Epidermal melanocyte (primary cell): ENCODE measurements around the gene KIRREL2.
"Not testable (repeated sequence)": the region's sequence is repeated elsewhere in the genome, so short reads cannot be mapped to it uniquely, and the experiment has no call there.

Experiments
- DNase-seq: peaks from one replicate; pipeline ENCODE4 v3.0.0; 2011; ENCODE audit warnings: low spot score; ENCODE audit not compliant: insufficient read length

The KIRREL2 gene

DNA sequence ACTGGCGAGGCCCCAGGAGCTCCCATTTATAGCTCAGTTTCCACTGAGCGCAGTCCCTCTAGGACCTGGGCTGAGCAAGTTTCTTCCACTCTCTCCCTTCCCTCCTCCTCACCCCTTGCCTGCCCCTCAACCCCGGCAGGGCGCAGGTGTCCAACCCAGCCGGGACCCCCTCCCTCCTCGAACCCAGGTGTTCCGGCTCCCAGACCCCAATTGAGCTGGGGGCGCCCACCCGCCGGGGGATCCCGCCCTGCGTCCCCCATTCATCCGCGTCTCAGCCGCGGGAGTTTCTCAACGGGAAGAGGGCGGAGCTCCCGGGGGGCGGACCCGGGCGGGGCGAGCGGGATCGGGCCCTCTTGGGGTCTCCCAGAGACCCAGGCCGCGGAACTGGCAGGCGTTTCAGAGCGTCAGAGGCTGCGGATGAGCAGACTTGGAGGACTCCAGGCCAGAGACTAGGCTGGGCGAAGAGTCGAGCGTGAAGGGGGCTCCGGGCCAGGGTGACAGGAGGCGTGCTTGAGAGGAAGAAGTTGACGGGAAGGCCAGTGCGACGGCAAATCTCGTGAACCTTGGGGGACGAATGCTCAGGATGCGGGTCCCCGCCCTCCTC, at the start of gene KIRREL2:
Gene KIRREL2, plus strand, starts transcription at position 366 of the 604 bp plus-strand sequence. Its CDS starts 209 bp downstream, at position 575.
- DNase-seq, result no peak

GRCh38 chr19:35807633-35808032, 49.1 kb upstream of the KIRREL2 start:
- DNase-seq, result no peak

GRCh38 chr19:35811317-35812219, 45.1 kb upstream of the KIRREL2 start:
- no peak for DNase-seq

- DNase-seq, result no peak
Observed at GRCh38 chr19:35812220-35813042, 44.3 kb upstream of the KIRREL2 start, which contains the start of gene PRODH2. Gene PRODH2 (minus strand): TSS chr19:35812845. CDS start chr19:35812805, 40 bp downstream.

- no peak for DNase-seq
Observed at GRCh38 chr19:35813043-35813890, 43.4 kb upstream of the KIRREL2 start.

GRCh38 chr19:35816262-35816661, 40.4 kb upstream of the KIRREL2 start:
- no peak for DNase-seq

DNA sequence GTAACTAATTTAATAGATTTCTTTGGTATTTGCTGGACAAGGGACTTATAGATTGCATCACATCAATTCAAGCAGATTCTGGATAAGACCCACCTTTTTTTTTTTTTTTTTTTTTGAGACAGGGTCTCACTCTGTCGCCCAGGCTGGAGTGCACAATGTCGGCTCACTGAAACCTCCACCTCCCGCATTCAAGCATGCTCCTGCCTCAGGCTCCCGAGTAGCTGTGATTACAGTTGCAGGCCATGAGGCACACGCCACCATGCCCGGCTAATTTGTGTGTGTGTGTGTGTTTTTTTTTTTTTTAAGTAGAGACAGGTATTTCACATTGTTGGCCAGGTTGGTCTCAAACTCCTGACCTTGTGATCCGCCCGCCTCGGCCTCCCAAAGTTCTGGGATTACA, 39.9 kb upstream of the KIRREL2 start:
- no peak for DNase-seq

DNA sequence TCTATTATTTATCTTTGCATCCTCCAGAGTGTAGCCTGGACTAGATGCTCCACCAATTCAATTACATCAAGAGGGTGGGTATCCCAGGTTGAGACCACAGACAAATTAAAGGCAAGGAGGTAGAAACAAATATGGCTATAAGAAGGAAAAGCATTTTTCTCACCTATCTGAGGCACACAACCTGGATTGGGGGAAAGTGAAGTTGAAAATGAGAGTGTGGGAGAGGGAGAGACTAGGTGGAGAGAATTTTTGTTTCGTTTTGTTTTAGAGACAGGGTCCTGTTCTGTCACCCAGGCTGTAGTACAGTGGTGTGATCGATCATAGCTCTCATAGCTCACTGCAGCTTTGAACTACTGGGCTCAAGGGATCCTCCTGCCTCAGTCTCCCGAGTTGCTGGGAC, 38.3 kb upstream of the KIRREL2 start:
- no peak for DNase-seq

DNA sequence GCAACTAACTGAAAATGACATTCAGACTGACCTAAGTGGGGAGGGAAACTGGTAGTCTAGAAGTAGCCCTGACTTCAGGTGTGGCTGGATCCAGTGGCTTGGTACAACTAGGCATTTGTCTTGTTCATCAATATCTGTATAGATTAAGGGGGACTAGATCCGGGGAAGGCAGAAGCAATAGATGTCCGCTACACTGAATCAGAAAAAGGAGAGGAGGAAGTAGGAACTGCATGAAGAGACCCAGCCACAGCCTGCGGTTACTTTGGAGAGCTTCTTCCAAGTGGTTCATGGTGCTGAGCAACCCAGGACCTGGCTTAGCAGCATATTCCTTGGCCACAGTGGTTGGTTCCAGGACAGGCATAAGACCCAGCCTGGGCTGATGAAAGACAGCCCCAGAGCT, 34.1 kb upstream of the KIRREL2 start:
- no peak for DNase-seq

DNA sequence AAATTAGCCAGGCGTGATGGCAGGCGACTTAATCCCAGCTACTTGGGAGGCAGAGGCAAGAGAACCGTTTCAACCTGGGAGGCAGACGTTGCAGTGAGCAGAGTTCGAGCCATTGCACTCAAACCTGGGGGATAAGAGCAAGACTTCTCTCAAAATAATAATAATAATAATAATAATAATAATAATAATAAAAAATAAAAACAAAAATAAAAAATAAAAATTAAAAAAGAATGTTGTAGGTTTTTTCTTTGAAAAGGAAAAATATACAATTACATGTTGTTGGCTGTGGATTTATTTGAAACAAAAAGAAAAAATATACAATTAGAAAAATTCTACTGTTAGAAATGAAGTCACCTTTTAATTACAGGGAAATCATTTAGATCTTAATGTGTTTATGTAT, 32.6 kb upstream of the KIRREL2 start:
- no peak for DNase-seq

GRCh38 chr19:35828692-35829301, 27.9 kb upstream of the KIRREL2 start:
- DNase-seq, result peak; percentile 76

DNA sequence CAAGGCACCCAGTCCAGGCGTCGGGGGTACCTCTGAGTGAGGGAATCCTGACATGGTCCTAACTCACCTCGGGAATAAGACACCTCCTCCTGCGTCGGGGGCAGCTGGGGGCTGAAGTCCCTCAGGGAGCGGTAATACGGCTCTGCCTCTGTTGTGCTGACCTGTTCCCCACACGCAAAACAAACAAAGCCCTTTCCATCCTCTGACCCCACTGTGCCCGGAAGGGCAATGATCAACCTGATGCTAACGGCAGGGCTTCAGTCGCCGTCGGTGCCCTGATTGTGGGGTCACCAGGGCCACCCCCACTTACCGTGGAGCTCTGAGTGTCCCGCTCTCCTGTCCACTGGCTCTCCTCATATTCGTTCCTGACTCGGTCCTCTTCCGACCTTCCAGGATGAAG, 25.7 kb upstream of the KIRREL2 start:
- DNase-seq, result no peak

DNA sequence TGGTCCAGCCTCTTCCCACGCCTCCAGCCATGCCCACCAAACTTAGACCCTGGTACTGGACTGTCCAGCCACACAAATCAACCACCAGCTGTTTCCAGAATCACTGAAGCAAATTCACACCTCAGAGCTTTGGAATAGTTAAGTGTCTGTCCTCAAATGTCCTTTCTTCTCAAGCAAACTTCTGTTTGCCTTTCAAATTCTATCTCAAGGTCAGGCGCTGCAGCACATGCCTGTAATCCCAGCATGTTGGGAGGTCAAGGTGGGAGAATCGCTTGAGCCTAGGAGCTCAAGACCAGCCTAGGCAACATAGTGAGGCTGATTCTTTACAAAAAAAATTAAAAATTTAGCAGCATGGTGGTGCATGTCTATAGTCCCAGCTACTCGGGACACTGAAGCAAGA, 24.7 kb upstream of the KIRREL2 start:
- no peak for DNase-seq

DNA sequence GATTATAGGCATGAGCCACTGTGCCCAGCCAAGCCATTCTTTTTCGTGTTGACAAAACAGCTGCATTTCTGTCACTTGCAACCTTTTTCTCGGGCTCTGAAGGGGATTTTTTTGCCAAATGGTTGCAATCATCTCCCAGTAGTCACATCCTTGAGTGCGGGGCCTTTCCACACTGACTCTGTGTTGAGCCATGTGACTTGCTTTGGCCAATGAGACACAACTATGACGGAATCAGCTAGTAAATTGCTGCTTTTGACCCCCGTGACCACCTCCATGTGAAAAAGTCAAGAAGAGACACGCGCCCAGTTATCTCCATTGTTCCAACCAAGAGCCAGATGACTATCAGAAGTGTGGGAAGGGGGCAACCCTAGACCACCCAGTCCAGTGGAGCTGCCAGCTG, 22.7 kb upstream of the KIRREL2 start:
- no peak for DNase-seq

DNA sequence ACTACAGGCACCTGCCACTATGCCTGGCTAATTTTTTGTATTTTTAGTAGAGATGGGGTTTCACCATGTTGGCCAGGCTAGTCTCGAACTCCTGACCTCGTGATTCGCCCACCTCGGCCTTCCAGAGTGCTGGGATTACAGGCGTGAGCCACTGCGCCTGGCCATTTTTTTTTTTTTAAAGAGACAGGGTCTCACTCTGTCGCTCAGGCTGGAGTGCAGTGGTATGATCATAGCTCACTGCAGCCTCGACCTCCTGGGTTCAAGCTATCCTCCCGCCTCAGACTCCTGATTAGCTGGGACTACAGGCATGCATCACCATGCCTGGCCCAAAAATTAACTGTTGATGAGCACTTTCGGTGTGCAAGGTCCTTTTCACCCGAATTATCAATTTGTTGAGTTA, 20.6 kb upstream of the KIRREL2 start:
- DNase-seq, result not testable (repeated sequence)

GRCh38 chr19:35841961-35842595, 14.6 kb upstream of the KIRREL2 start:
- DNase-seq, result no peak

- DNase-seq, result no peak
Observed at GRCh38 chr19:35842666-35843272, 13.9 kb upstream of the KIRREL2 start.

DNA sequence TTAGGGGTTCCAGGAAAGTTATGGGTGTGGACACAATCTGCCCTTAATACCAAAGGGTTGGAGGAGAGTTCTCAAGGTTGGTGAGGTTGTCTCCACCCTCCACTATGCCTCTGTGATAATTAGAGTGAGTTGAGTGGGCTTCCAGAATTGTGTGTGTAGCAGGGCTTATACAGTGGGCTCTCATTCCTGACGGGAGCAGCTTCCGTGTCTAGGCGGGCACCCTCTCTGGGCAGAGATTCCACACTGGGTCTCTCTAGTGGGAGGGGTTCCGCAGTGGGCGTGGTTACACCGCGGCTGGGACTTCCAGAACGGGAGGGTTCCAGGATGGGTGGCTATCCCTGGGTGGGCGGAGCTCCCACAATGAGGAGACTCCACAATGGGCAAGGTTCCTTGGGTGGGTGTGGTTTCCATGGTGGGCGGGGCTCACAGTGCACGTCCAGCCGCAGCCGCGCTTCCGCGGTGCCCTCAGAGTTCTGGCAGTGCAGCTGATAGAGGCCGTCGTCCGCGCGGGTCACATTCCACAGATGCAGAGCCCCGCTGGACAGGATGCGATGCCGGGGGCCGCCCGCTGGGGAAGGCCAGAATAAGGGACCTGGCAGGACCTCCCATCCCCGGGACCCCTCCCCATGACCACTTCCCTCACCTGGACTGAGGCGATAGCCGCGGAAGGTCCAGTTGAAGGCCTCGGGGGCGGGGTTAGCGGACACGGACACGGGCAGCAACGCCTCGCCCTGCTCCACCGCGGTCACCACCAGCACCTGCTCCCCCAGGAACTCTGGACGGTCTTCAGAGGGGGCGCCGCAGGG, 12.8 kb upstream of the KIRREL2 start:
- DNase-seq, result no peak
